Measurements from ENCODE around the gene FRAT1.
"Not testable (repeated sequence)": the region's sequence is repeated elsewhere in the genome, so short reads cannot be mapped to it uniquely, and the experiment has no call there.

DNA sequence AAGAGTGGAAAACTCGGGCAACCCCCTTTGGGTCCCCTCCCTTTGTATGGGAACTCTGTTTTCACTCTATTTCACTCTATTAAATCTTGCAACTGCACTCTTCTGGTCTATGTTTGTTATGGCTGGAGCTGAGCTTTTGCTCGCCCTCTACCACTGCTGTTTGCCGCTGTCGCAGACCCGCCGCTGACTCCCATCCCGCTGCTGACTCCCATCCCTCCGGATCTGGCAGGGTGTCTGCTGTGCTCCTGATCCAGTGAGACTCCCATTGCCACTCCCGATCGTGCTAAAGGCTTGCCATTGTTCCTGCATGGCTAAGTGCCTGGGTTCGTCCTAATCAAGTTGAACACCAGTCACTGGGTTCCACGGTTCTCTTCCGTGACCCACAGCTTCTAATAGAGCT lies 29.0 kb upstream of the FRAT1 start:
- TF ChIP-seq, protein P1, sequence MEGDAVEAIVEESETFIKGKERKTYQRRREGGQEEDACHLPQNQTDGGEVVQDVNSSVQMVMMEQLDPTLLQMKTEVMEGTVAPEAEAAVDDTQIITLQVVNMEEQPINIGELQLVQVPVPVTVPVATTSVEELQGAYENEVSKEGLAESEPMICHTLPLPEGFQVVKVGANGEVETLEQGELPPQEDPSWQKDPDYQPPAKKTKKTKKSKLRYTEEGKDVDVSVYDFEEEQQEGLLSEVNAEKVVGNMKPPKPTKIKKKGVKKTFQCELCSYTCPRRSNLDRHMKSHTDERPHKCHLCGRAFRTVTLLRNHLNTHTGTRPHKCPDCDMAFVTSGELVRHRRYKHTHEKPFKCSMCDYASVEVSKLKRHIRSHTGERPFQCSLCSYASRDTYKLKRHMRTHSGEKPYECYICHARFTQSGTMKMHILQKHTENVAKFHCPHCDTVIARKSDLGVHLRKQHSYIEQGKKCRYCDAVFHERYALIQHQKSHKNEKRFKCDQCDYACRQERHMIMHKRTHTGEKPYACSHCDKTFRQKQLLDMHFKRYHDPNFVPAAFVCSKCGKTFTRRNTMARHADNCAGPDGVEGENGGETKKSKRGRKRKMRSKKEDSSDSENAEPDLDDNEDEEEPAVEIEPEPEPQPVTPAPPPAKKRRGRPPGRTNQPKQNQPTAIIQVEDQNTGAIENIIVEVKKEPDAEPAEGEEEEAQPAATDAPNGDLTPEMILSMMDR (IDR thresholded peaks at IDR 0.05) = not testable (repeated sequence)
- not testable (repeated sequence) for TF ChIP-seq POLR2A (IDR thresholded peaks at IDR 0.05)

Measured in uterus (tissue), 2 donors.